Transverse colon (tissue), 3 donors: ENCODE results near the gene NCBP3.

ENCODE experiments used
- EP300 ChIP-seq: sonication (generic); formaldehyde crosslinking; IDR thresholded peaks from one replicate; pipeline ENCODE4 v1.6.1; 2017; ENCODE audit warnings: antibody characterized with exemption, low read depth
- TF ChIP-seq, protein P1 (sequence below), 5 experiments: fragments of 200-600 bp in 3 of 5; fragments of 450-650 bp in 2 of 5; sonication (generic) in 3 of 5; IDR thresholded peaks; 1 replicate in 2 of 5; 2 replicates in 3 of 5; pipeline ENCODE4 v1.5.1; 2016 to 2017; ENCODE audit warnings: antibody characterized with exemption in 5 of 5, inconsistent platforms in 3 of 5, mild to moderate bottlenecking in 2 of 5, moderate library complexity in 1 of 5

DNA sequence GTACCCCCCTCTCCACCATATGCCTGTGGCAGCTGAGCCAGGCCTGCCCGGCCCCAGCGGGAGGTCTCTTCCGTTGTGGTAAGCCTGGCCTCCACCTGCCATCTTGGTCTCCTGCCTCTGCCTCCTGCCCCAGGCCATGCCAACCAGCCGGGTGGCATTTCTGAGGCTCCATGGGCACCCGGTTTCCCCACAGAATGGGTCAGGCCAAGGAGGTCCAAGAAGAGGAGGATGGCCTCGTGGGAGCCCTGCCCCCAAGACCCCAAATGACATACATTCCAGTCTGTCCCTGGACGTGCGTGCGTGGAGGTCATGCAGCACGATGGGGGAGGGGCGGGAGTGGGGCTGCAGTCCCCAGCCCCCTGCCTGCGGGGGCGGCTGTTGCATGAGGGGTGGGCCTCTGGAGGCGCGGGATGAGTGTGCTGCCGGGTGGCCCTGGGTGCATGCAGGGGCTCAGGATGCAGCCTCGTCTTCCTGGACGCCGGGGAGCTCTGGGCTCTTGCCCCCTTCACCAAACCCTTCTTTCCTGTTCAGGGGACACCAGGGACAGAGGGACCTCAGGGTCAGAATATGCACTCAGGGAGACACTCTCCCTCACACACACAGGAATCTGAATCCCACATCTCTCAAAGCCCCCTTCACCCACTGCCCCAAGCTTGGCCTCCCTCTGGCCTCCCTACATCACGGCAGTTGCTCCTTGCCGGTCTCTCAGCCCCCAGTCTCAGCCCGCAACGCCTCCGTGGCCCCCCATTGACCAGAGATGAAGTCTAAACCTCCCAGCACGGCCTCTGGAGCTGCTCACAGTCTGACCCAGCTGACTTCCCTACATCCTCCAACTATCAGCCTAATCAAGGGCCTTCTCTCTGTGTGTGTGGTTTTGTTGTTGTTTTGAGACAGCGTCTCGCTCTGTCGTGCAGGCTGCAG, 16.0 kb upstream of the NCBP3 start:
- no peak for TF ChIP-seq EP300
- TF ChIP-seq, protein P1, sequence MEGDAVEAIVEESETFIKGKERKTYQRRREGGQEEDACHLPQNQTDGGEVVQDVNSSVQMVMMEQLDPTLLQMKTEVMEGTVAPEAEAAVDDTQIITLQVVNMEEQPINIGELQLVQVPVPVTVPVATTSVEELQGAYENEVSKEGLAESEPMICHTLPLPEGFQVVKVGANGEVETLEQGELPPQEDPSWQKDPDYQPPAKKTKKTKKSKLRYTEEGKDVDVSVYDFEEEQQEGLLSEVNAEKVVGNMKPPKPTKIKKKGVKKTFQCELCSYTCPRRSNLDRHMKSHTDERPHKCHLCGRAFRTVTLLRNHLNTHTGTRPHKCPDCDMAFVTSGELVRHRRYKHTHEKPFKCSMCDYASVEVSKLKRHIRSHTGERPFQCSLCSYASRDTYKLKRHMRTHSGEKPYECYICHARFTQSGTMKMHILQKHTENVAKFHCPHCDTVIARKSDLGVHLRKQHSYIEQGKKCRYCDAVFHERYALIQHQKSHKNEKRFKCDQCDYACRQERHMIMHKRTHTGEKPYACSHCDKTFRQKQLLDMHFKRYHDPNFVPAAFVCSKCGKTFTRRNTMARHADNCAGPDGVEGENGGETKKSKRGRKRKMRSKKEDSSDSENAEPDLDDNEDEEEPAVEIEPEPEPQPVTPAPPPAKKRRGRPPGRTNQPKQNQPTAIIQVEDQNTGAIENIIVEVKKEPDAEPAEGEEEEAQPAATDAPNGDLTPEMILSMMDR (IDR thresholded peaks at IDR 0.05): no peak
